ENCODE results near the gene TMEM256.
A peak's percentile ranks its signal among the peaks of the same experiment; 100 is the strongest.

DNA sequence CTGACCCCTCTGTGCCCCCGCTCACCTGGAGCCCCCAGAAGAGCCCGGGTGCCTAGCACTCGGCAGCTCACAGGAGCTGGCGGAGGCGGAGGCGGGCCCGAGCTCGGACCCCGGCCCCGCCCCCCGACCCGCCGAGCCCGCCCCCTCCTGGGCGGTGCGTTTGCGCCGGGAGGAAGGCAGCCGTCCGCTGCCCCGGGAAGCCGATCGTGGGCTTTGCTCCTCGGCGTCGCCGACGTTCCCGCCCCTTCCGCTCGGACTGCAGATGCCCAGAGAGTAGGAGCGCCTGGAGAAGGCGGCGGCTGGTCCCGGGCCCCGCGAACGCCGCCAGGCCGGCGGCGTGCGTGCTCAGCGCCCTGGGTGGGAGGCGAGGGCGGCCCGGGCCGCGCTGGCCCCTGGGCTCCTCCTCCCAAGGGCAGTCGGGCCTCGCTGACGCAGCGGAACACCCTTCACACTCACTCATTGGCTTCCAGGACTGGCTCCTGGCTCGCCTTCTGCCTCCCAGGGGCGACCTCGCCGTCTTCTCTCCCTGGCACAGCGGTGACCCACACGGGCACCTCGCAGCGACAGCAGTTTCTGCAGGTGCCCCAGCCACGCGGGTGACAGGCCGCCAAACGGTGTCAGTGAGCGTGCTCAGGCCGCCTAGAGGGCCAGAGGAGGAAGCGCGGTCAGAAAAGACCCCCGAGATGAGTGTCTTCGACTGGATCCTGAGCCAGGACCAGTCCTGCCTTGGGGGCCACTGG, 9.3 kb downstream of the TMEM256 start, which contains the start of gene PLSCR3:
- TF ChIP-seq, protein P1, sequence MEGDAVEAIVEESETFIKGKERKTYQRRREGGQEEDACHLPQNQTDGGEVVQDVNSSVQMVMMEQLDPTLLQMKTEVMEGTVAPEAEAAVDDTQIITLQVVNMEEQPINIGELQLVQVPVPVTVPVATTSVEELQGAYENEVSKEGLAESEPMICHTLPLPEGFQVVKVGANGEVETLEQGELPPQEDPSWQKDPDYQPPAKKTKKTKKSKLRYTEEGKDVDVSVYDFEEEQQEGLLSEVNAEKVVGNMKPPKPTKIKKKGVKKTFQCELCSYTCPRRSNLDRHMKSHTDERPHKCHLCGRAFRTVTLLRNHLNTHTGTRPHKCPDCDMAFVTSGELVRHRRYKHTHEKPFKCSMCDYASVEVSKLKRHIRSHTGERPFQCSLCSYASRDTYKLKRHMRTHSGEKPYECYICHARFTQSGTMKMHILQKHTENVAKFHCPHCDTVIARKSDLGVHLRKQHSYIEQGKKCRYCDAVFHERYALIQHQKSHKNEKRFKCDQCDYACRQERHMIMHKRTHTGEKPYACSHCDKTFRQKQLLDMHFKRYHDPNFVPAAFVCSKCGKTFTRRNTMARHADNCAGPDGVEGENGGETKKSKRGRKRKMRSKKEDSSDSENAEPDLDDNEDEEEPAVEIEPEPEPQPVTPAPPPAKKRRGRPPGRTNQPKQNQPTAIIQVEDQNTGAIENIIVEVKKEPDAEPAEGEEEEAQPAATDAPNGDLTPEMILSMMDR (IDR thresholded peaks at IDR 0.05): peak; percentile 13 to 30 (median 16)
- TF ChIP-seq POLR2A (IDR thresholded peaks at IDR 0.05): peak; percentile 85 to 94

All from uterus (tissue), 2 donors.